Activated CD4-positive, alpha-beta memory T cell treated with anti-CD3 and anti-CD28 coated beads, Interleukin-2, amount 10 ng/mL, durations not matched to agents 7 days and 5 days (primary cell): Measurements from ENCODE around the gene CLEC9A. TPM values are rescaled to one million over a fixed set of nuclear protein-coding genes. Genes with fewer than 3 reads are reported as not detected.

Experiments used
- CTCF ChIA-PET: fragments of 350-600 bp; sonication (Branson Sonifier 250); formaldehyde crosslinking; loops from one replicate; lab custom pipeline; 2021; ENCODE audit warnings: antibody characterized with exemption, inconsistent platforms; lab: Charles Lee
- POLR2A ChIA-PET: fragments of 350-600 bp; sonication (Branson Sonifier 250); formaldehyde crosslinking; loops from one replicate; lab custom pipeline; 2021; ENCODE audit warnings: antibody characterized with exemption; lab: Charles Lee
- DNase-seq: peaks from one replicate; pipeline ENCODE4 v3.0.0-alpha.2; 2020
- H3K27ac Mint-ChIP-seq: one replicate; pipeline ENCODE4 v1.8.0; 2021; ENCODE audit warnings: mild to moderate bottlenecking, mixed read lengths
- H3K27me3 Mint-ChIP-seq: one replicate; pipeline ENCODE4 v1.8.0; 2021; ENCODE audit warnings: mixed read lengths
- H3K36me3 Mint-ChIP-seq: one replicate; pipeline ENCODE4 v1.8.0; 2021; ENCODE audit warnings: low read depth, mixed read lengths
- H3K4me1 Mint-ChIP-seq: one replicate; pipeline ENCODE4 v1.8.0; 2021; ENCODE audit warnings: mixed read lengths
- H3K4me3 Mint-ChIP-seq: one replicate; pipeline ENCODE4 v1.8.0; 2021; ENCODE audit warnings: mild to moderate bottlenecking, mixed read lengths
- H3K9me3 Mint-ChIP-seq: one replicate; pipeline ENCODE4 v1.8.0; 2021; ENCODE audit warnings: mixed read lengths
- total RNA-seq, 2 experiments: library from RNA; stranded (reverse); gene quantifications; one replicate each; pipeline ENCODE4 v1.2.3, GENCODE V29; 2021

CLEC9A gene
- total RNA-seq, 2 experiments from 2014 or later: not detected

GRCh38 chr12:10069976-10070375, 39.5 kb downstream of the CLEC9A start:
- POLR2A ChIA-PET: no interaction called here
- H3K9me3 Mint-ChIP-seq: no peaks in the 10 kb centered on the region

GRCh38 chr12:10070380-10070779, 39.9 kb downstream of the CLEC9A start:
- ChIA-PET POLR2A (no interaction called here), CTCF (no interaction called here)
- Mint-ChIP-seq H3K27ac (no peak overlapping the region), H3K36me3 (no peaks in the 10 kb centered on the region), H3K9me3 (no peaks in the 10 kb centered on the region), H3K4me3 (no peak overlapping the region), H3K4me1 (peaks cover 8% of the 10 kb centered on the region), H3K27me3 (peaks cover 43% of the 10 kb centered on the region)
- DNase-seq: no peak

More at GRCh38 chr12:10069976-10070375, 39.5 kb downstream of the CLEC9A start:
- Mint-ChIP-seq H3K4me1 (peaks cover 12% of the 10 kb centered on the region), H3K4me3 (no peak overlapping the region), H3K27me3 (peaks cover 43% of the 10 kb centered on the region), H3K36me3 (no peaks in the 10 kb centered on the region), H3K27ac (no peak overlapping the region)
- DNase-seq: no peak
- CTCF ChIA-PET: no interaction called here

GRCh38 chr12:10072131-10072530, 41.6 kb downstream of the CLEC9A start:
- Mint-ChIP-seq H3K36me3 (no peaks in the 10 kb centered on the region), H3K27me3 (peaks cover 36% of the 10 kb centered on the region), H3K9me3 (no peaks in the 10 kb centered on the region), H3K27ac (no peak overlapping the region), H3K4me1 (peaks cover 4% of the 10 kb centered on the region), H3K4me3 (no peak overlapping the region)
- ChIA-PET CTCF (no interaction called here), POLR2A (no interaction called here)
- no peak for DNase-seq

- H3K4me3 Mint-ChIP-seq: no peak overlapping the region
- DNase-seq: no peak
- POLR2A ChIA-PET: no interaction called here
- H3K27ac Mint-ChIP-seq: no peak overlapping the region
- no peaks in the 10 kb centered on the region for H3K4me1 Mint-ChIP-seq
- CTCF ChIA-PET: interaction anchor here (0.6 kb wide), 1 partner anchor 116 kb away, joined by 3 read pairs; no protein-coding TSS in a partner anchor
- H3K36me3 Mint-ChIP-seq: no peaks in the 10 kb centered on the region
- H3K9me3 Mint-ChIP-seq: no peaks in the 10 kb centered on the region
- peaks cover 33% of the 10 kb centered on the region for H3K27me3 Mint-ChIP-seq
Observed at GRCh38 chr12:10073261-10073660, 42.8 kb downstream of the CLEC9A start.

- ChIA-PET CTCF (no interaction called here), POLR2A (no interaction called here)
- no peak for DNase-seq
- Mint-ChIP-seq H3K27me3 (peaks cover 27% of the 10 kb centered on the region), H3K36me3 (no peaks in the 10 kb centered on the region), H3K9me3 (no peaks in the 10 kb centered on the region), H3K4me1 (no peaks in the 10 kb centered on the region), H3K27ac (no peak overlapping the region), H3K4me3 (no peak overlapping the region)
Observed at GRCh38 chr12:10075451-10075850, 45.0 kb downstream of the CLEC9A start.

- Mint-ChIP-seq H3K4me3 (no peak overlapping the region), H3K27ac (no peak overlapping the region), H3K9me3 (peaks cover 5% of the 10 kb centered on the region), H3K4me1 (no peaks in the 10 kb centered on the region), H3K27me3 (peaks cover 20% of the 10 kb centered on the region), H3K36me3 (no peaks in the 10 kb centered on the region)
- POLR2A ChIA-PET: no interaction called here
- DNase-seq: no peak
- CTCF ChIA-PET: no interaction called here
Observed at GRCh38 chr12:10082117-10082874, 51.8 kb downstream of the CLEC9A start.

DNA sequence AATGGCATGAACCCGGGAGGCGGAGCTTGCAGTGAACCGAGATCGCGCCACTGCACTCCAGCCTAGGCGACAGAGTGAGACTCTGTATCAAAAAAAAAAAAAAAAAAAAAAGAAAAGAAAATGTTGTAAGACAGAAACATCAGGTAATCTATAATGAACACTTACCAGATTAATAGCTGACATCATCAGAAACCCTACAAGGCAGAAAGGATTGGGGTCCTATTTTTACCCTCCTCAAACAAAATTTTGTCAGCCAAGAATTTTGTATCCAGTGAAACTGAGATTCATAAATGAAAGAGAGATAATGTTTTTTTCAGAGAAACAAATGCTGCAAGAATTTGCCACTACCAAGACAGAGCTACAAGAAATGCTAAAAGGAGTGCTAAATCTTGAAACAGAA, 54.3 kb downstream of the CLEC9A start:
- no peak for DNase-seq
- H3K9me3 Mint-ChIP-seq: peaks cover 5% of the 10 kb centered on the region
- no peak overlapping the region for H3K4me3 Mint-ChIP-seq
- H3K4me1 Mint-ChIP-seq: no peaks in the 10 kb centered on the region
- H3K27ac Mint-ChIP-seq: no peak overlapping the region
- H3K27me3 Mint-ChIP-seq: peaks cover 15% of the 10 kb centered on the region
- ChIA-PET CTCF (interaction anchor here (0.6 kb wide), 2 partner anchors 31 to 333 kb away, joined by 3 to 4 read pairs; no protein-coding TSS in a partner anchor), POLR2A (no interaction called here)
- no peaks in the 10 kb centered on the region for H3K36me3 Mint-ChIP-seq

DNA sequence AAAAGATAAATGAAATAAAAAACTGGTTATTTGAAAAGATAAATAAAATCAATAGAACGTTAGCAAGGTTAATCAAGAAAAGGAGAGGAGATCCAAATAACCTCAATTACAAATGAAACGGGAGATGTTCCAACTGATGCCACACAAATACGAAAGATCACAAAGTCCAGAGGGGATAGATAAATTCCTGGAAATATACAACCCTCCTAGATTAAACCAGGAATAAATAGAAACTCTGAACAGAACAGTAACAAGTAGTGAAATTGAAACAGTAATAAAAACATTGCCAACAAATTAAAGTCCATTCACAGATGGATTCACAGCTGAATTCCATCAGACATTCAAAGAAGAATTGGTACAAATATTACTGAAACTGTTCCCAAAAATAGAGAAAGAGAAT, 55.9 kb downstream of the CLEC9A start:
- no peaks in the 10 kb centered on the region for H3K36me3 Mint-ChIP-seq
- DNase-seq: no peak
- no peak overlapping the region for H3K27ac Mint-ChIP-seq
- peaks cover 5% of the 10 kb centered on the region for H3K9me3 Mint-ChIP-seq
- H3K27me3 Mint-ChIP-seq: peaks cover 19% of the 10 kb centered on the region
- peaks cover 2% of the 10 kb centered on the region for H3K4me1 Mint-ChIP-seq
- ChIA-PET POLR2A (no interaction called here), CTCF (no interaction called here)
- H3K4me3 Mint-ChIP-seq: no peak overlapping the region

- ChIA-PET CTCF (no interaction called here), POLR2A (no interaction called here)
- Mint-ChIP-seq H3K4me1 (peaks cover 2% of the 10 kb centered on the region), H3K9me3 (peaks cover 5% of the 10 kb centered on the region), H3K27ac (no peak overlapping the region), H3K36me3 (no peaks in the 10 kb centered on the region), H3K27me3 (peaks cover 17% of the 10 kb centered on the region), H3K4me3 (no peak overlapping the region)
- no peak for DNase-seq
Observed at GRCh38 chr12:10088031-10088430, 57.5 kb downstream of the CLEC9A start.

GRCh38 chr12:10088955-10089900, 58.7 kb downstream of the CLEC9A start:
- H3K9me3 Mint-ChIP-seq: peaks cover 1% of the 10 kb centered on the region
- no peak for DNase-seq
- CTCF ChIA-PET: no interaction called here
- no peaks in the 10 kb centered on the region for H3K36me3 Mint-ChIP-seq
- peaks cover 2% of the 10 kb centered on the region for H3K4me1 Mint-ChIP-seq
- H3K27ac Mint-ChIP-seq: no peak overlapping the region
- H3K4me3 Mint-ChIP-seq: no peak overlapping the region
- POLR2A ChIA-PET: no interaction called here
- H3K27me3 Mint-ChIP-seq: peaks cover 17% of the 10 kb centered on the region

DNA sequence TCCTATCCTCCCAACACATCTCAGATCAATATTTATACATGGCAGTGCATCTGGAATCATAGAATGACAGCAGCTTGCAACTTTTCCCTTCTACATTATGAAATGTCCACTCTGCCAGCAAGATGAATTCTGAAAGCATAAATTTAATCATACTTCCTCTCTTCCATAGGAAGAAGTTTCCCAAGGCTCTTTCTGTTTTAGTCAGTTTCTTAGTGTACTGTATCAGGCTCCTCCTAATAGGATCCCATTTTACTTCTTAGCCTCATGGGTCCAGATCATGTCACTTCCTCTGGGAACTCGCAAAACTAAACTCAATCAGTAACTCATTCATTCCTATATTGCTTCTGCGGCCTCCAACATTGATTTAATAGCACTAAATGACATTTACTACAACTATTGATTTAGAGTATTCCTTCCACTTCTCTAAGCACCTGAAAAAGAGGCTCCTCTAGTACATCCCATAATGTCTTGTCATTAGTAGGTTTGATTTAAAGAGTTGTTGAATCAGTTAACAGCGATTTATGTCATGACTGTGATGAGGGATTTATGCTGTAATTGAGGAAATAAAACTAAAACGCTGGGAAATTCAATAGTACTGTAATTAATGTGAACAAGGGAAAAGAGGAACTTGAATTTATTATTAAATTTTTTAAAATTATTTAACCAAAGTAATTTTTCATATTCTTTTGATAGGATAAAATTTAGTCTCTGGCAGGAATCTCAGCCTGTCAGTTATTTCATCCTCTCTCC, 64.3 kb downstream of the CLEC9A start:
- CTCF ChIA-PET: no interaction called here
- no peak overlapping the region for H3K27ac Mint-ChIP-seq
- peaks cover 2% of the 10 kb centered on the region for H3K4me1 Mint-ChIP-seq
- H3K27me3 Mint-ChIP-seq: peaks cover 8% of the 10 kb centered on the region
- DNase-seq: no peak
- H3K9me3 Mint-ChIP-seq: no peaks in the 10 kb centered on the region
- H3K4me3 Mint-ChIP-seq: no peak overlapping the region
- POLR2A ChIA-PET: no interaction called here
- no peaks in the 10 kb centered on the region for H3K36me3 Mint-ChIP-seq

DNA sequence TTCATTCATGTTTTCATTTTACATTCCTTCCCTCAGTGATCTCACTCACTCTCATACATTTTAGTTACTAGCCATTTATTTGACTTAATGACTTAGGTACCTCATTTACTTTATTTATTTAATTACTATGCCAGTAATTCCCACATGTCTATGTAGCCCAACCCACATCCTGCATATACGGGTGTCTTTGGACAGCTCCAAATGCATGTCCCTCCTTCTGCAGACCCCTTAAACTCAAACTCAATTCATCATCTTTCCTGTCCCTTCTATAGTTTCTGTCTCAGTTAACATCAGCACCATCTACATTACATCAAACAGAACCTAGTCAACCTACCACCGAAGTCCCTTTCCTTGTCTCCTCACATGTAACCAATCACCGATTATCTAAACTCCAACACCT, 65.5 kb downstream of the CLEC9A start:
- no peak overlapping the region for H3K27ac Mint-ChIP-seq
- H3K4me3 Mint-ChIP-seq: no peak overlapping the region
- peaks cover 3% of the 10 kb centered on the region for H3K27me3 Mint-ChIP-seq
- H3K4me1 Mint-ChIP-seq: no peaks in the 10 kb centered on the region
- ChIA-PET POLR2A (no interaction called here), CTCF (no interaction called here)
- H3K36me3 Mint-ChIP-seq: no peaks in the 10 kb centered on the region
- DNase-seq: no peak
- no peaks in the 10 kb centered on the region for H3K9me3 Mint-ChIP-seq

DNA sequence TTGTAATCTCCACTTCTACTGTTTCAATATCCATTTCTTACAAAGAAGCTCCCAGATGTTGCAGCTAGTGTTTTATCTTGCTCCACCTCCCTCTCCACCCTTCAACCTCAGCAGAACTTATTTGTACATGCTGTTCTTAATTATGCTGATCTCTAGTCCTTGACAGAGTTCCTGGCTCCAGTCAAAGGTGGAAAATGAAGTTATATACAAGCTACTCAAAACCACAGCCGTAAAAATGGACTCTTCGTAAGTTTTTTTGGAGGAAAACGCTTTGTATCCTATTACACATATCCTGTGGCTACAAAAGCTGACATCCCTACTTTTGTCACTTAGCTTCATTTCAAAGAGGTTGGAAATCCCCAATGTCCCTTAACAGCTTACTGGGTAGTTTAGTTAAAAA, 67.0 kb downstream of the CLEC9A start:
- no peaks in the 10 kb centered on the region for H3K4me1 Mint-ChIP-seq
- peaks cover 6% of the 10 kb centered on the region for H3K27me3 Mint-ChIP-seq
- DNase-seq: no peak
- POLR2A ChIA-PET: no interaction called here
- no peaks in the 10 kb centered on the region for H3K9me3 Mint-ChIP-seq
- no peak overlapping the region for H3K27ac Mint-ChIP-seq
- H3K36me3 Mint-ChIP-seq: no peaks in the 10 kb centered on the region
- no peak overlapping the region for H3K4me3 Mint-ChIP-seq
- CTCF ChIA-PET: no interaction called here
